ENCODE data around the gene DSN1.

Gene DSN1

DNA sequence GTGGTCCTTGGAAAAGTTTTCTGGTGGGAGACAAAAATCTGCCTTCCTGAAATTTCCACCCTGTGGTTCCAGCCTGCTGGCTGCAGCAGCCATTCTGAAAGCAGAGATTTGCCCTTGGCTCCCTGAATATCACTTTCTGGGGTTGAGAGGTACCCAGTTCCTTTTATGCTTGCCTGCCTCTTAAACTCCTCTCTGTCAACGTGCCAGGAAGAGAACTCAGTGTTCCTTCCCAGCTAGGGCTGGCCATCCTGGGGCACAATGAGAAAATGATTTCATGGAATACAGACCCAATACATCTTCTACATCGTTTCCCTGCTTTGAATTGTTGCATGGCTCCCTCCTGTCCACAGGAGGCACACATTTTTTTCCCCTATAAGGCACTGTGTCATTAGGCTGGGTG is 1.6 kb upstream of the DSN1 start:
- no peak for DNase-seq (ENCODE audit: low spot score)
- TF ChIP-seq, protein P1, sequence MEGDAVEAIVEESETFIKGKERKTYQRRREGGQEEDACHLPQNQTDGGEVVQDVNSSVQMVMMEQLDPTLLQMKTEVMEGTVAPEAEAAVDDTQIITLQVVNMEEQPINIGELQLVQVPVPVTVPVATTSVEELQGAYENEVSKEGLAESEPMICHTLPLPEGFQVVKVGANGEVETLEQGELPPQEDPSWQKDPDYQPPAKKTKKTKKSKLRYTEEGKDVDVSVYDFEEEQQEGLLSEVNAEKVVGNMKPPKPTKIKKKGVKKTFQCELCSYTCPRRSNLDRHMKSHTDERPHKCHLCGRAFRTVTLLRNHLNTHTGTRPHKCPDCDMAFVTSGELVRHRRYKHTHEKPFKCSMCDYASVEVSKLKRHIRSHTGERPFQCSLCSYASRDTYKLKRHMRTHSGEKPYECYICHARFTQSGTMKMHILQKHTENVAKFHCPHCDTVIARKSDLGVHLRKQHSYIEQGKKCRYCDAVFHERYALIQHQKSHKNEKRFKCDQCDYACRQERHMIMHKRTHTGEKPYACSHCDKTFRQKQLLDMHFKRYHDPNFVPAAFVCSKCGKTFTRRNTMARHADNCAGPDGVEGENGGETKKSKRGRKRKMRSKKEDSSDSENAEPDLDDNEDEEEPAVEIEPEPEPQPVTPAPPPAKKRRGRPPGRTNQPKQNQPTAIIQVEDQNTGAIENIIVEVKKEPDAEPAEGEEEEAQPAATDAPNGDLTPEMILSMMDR (IDR thresholded peaks at IDR 0.05; ENCODE audit: extremely low read depth, missing control alignments): no peak

DNA sequence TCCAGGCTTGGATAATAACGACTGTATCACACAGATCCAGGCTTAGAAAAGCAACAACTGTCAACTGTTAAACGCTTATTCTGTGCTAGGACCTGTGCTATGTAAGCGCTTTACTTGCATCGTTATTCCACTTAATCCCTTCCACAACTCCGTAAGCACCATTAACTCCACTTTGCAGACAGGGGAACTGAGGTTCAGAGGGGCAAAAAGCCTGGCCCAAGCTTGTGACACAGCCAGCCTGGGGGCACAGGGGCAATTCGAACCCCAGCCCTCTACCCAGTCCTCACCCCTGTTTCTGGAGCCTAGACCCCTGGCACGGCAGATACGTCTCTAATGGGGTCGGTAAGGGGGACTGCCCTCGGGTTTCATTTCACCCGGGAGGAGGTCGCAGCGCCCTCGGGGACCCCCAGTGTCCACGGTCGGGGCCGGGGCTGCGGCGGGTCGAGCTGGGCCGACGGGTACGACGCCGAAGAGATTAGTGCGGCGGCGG is 411 bp downstream of the DSN1 start:
- no peak for DNase-seq (ENCODE audit: low spot score)
- TF ChIP-seq, protein P1 (IDR thresholded peaks at IDR 0.05; ENCODE audit: extremely low read depth, missing control alignments): no peak

DNA sequence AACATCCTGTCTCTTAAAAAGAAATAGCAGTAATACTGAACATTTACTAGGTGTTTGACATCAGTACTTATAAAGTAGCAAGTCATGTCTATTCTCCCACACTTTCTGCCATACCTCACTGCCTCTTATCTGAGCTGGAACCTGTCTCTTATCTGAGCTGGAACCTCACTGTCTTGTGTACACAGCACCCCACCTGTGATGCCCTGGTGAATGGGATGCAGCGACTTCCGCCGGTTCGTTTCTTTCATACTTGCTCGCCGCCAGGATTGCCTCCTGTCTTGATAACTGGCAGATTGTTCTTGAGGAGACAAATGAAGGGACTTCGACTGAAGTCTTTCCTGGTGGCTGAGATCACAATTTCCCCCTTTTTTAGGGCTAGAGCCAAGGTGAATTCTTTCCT is 2.9 kb downstream of the DSN1 start:
- TF ChIP-seq, protein P1 (IDR thresholded peaks at IDR 0.05; ENCODE audit: extremely low read depth, missing control alignments): no peak

DNA sequence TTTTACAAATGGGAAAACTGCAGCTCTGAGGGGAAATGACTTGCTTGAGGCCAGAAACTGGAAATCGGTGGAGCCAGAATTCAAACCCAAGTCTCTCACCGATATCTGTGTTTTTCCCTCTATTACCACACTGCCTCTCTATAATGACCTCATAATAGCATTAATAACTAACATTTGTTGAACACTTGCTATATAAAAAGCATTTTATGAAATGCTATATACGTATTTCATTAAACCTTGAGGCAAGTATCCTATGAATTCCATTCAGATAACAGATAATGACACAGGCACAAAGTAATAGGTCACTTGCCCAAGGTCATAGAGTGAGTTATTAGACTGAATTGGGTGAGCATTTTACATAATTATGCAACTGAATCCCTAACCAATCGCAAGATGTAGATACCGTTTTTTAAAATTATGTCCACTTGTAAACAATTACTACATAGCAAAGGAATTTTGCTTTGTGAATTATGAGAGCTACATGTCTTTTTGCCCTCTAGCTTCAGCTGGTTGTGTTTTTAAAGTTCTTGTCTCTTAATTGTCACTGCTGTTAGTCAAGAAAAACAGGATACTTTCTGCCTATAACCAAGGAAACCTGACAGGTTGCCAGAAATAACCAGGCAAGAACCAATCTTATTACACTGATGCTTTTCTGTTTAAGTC is 4.7 kb downstream of the DSN1 start:
- TF ChIP-seq, protein P1 (IDR thresholded peaks at IDR 0.05; ENCODE audit: extremely low read depth, missing control alignments): no peak
- no peak for DNase-seq (ENCODE audit: low spot score)

More for the DNA sequence above, 2.9 kb downstream of the DSN1 start:
- DNase-seq (ENCODE audit: low spot score): no peak

DNA sequence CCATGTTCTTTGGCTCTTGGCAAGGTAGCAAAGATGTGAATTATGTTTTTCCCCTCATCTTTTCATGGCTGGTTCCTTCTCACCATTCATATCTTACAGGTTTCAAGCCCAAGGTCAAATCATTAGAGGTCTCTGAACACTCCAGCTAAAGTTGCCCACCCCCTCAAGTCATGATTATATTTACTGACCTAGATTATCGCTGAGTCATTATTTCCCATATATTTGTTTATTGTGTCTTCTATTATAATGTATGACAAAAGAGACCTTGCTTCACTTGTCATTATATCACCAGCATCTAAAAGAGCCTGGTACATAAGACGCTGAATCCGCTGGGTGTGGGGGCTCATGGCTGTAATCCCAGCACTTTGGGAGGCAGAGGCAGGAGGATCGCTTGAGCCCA is 12.4 kb downstream of the DSN1 start:
- no peak for DNase-seq (ENCODE audit: low spot score)
- TF ChIP-seq, protein P1 (IDR thresholded peaks at IDR 0.05; ENCODE audit: extremely low read depth, missing control alignments): no peak

DNA sequence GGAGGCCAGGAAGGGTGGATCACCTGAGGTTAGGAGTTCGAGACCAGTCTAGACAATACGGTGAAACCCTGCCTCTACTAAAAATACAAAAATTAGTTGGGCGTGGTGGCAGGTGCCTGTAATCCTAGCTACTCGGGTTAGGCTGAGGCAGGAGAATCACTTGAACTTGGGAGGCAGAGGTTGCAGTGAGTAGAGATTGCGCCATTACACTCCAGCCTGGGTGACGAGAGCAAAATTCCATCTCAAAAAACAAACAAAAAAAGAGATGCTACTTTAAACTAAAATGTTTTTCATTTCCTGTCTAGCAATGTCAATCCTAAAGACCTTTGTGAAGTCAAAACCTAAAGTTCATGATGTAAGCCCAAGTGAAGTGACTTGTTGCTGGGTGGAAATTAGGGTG is 12.9 kb downstream of the DSN1 start:
- TF ChIP-seq, protein P1 (IDR thresholded peaks at IDR 0.05; ENCODE audit: extremely low read depth, missing control alignments): no peak
- DNase-seq (ENCODE audit: low spot score): no peak

DNA sequence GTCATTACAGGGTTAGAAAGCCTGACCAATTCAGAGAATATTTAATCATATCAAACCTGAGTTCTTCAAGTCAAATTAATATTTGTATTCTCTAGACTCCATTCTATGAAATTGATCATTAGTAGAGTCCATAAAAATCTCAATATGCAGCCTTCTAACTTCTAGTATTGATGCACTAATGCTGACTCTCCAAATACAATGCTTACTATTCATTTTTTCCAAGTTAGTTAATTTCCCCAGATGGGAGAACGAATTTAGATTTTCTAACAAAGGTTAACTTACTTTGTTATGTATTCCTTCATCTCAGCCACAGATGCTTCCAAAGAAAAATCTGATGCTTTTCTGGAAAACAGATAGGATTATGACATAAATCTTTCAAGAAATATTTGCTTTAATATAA is 15.3 kb downstream of the DSN1 start:
- DNase-seq (ENCODE audit: low spot score): no peak
- TF ChIP-seq, protein P1 (IDR thresholded peaks at IDR 0.05; ENCODE audit: extremely low read depth, missing control alignments): no peak
